Mammary epithelial cell (primary cell): ENCODE measurements around the gene GALNT8.

Experiments used
- CTCF ChIP-seq, 2 donors: IDR thresholded peaks in 1 of 2; conservative IDR thresholded peaks in 1 of 2; 2 replicates each; pipeline ENCODE4 v1.5.1; 2011 to 2012; ENCODE audit warnings: inconsistent platforms in 2 of 2, low read length in 2 of 2, mild to moderate bottlenecking in 2 of 2, control low read depth in 1 of 2, low read depth in 1 of 2; ENCODE audit not compliant: insufficient read depth in 1 of 2; ENCODE audit errors: extremely low read depth in 1 of 2
- EZH2 ChIP-seq: IDR thresholded peaks from 2 replicates; pipeline ENCODE4 v1.6.1; 2012; ENCODE audit warnings: low read length, inconsistent platforms, borderline replicate concordance

DNA sequence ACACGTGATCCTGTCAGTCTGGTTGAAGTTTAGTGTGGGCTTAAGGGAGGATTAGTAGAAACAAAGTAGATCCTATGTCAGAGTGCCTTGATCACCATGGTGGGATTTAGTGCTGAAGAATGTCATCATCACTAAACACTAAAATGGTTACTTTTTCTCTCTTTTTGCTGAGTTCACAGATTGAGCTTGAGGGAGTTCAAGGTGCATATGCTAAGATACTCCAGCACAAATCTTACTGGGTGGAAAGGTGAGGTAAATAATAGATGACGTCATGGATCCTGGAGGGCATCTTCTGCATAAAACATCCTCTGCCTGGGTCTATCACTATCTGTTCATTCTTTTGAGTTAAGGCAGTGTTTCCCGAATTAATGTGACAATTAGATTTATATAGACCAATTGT is 4.9 kb downstream of the GALNT8 start:
- TF ChIP-seq CTCF (conservative IDR thresholded peaks at IDR 0.05 in 1 of 2, IDR thresholded peaks at IDR 0.05 in 1 of 2; ENCODE audit: extremely low read depth in 1 of 2, insufficient read depth in 1 of 2, low read depth in 1 of 2, low read length in 2 of 2): no peak
- no peak for TF ChIP-seq EZH2
